ENCODE results near the gene LEMD3. TPM values are rescaled to one million over a fixed set of nuclear protein-coding genes. Genes with fewer than 3 reads are reported as not detected.

LEMD3 gene
- polyA plus RNA-seq, 1 of the 3 experiments (the other 2 are of a cell fraction) = 4.4 TPM

GRCh38 chr12:65200007-65200665 is 30.8 kb downstream of the LEMD3 start:
- Histone ChIP-seq H4K20me1 (ENCODE audit: insufficient read depth) (no peaks in the 10 kb centered on the region; the same call in 1 of the 2 replicates), H3K4me2 (no peak overlapping the region), H3K9me2 (no peaks in the 10 kb centered on the region), H2AFZ (ENCODE audit: low read depth) (no peak overlapping the region), H3F3A (replicated peaks; ENCODE audit: insufficient read depth) (peaks cover 12% of the 10 kb centered on the region), H3K9ac (no peak overlapping the region), H3K4me1 (ENCODE audit: control insufficient read depth in 1 of 2, insufficient read depth in 2 of 2, low read depth in 1 of 2, low read length in 1 of 2) (no peaks in the 10 kb centered on the region), H3K36me3 (replicated peaks in 1 of 2; ENCODE audit: control insufficient read depth in 1 of 2, insufficient read depth in 2 of 2, low read length in 1 of 2) (peaks cover 0 to 4% of the 10 kb centered on the region in 2 experiments), H3K79me2 (ENCODE audit: insufficient read depth) (peaks cover 74% of the 10 kb centered on the region), H3K9me3 (no peaks in the 10 kb centered on the region), H3K4me3 (ENCODE audit: low read depth in 2 of 2, low read length in 1 of 2) (no peak overlapping the region), H3K27ac (ENCODE audit: low read depth in 2 of 2, low read length in 1 of 2) (no peak overlapping the region), H3K27me3 (ENCODE audit: insufficient read depth) (no peaks in the 10 kb centered on the region)
- 93% methylated on average over 5 of the region's 6 CpGs for WGBS (ENCODE audit: low lambda C conversion rate)
- TF ChIP-seq CHD2 (IDR thresholded peaks at IDR 0.05; ENCODE audit: low read length, partially characterized antibody) (no peak), CTCF (IDR thresholded peaks at IDR 0.05) (no peak), RAD21 (IDR thresholded peaks at IDR 0.05; ENCODE audit: low read length) (no peak), JUND (IDR thresholded peaks at IDR 0.05) (no peak), TEAD4 (IDR thresholded peaks at IDR 0.05; ENCODE audit: borderline replicate concordance, insufficient read depth) (no peak), POLR2AphosphoS5 (IDR thresholded peaks at IDR 0.05; ENCODE audit: low read depth, low read length) (no peak)
- no peak for DNase-seq
- ChIA-PET POLR2A (no interaction called here), CTCF (interaction anchor here (1.0 kb wide), 1 partner anchor 9 kb away, joined by 4 read pairs; no protein-coding TSS in a partner anchor)

GRCh38 chr12:65203376-65203775 is 34.0 kb downstream of the LEMD3 start:
- Histone ChIP-seq H3K4me3 (ENCODE audit: low read depth in 2 of 2, low read length in 1 of 2) (no peak overlapping the region), H3K4me1 (ENCODE audit: control insufficient read depth in 1 of 2, insufficient read depth in 2 of 2, low read depth in 1 of 2, low read length in 1 of 2) (no peaks in the 10 kb centered on the region; a peak in 1 of 4 replicates), H3F3A (replicated peaks; ENCODE audit: insufficient read depth) (peaks cover 4% of the 10 kb centered on the region), H3K27me3 (ENCODE audit: insufficient read depth) (no peaks in the 10 kb centered on the region), H3K79me2 (ENCODE audit: insufficient read depth) (peaks cover 72% of the 10 kb centered on the region; the same call in 1 of the 2 replicates), H3K27ac (ENCODE audit: low read depth in 2 of 2, low read length in 1 of 2) (no peak overlapping the region), H3K9me2 (no peaks in the 10 kb centered on the region), H2AFZ (ENCODE audit: low read depth) (no peak overlapping the region), H3K36me3 (replicated peaks in 1 of 2; ENCODE audit: control insufficient read depth in 1 of 2, insufficient read depth in 2 of 2, low read length in 1 of 2) (no peaks in the 10 kb centered on the region), H3K9me3 (no peaks in the 10 kb centered on the region), H4K20me1 (ENCODE audit: insufficient read depth) (no peaks in the 10 kb centered on the region), H3K4me2 (no peak overlapping the region), H3K9ac (no peak overlapping the region)
- no peak for DNase-seq
- ChIA-PET CTCF (interaction anchor here (0.9 kb wide), 1 partner anchor 29 kb away, joined by 3 read pairs; no protein-coding TSS in a partner anchor), POLR2A (no interaction called here)
- TF ChIP-seq EZH2phosphoT487 (IDR thresholded peaks at IDR 0.05; ENCODE audit: borderline replicate concordance, low read depth) = no peak
- TF ChIP-seq CTCF (IDR thresholded peaks at IDR 0.05) = no peak
- no peak for TF ChIP-seq TEAD4 (IDR thresholded peaks at IDR 0.05; ENCODE audit: borderline replicate concordance, insufficient read depth)
- no peak for TF ChIP-seq GABPA (IDR thresholded peaks at IDR 0.05; ENCODE audit: low read depth)
- TF ChIP-seq RAD21 (IDR thresholded peaks at IDR 0.05; ENCODE audit: low read length) = no peak
- TF ChIP-seq MAX (IDR thresholded peaks at IDR 0.05; ENCODE audit: low read depth) = no peak
- TF ChIP-seq PBX3 (IDR thresholded peaks at IDR 0.05) = no peak

All from SK-N-SH (cell line).